H1 (cell line): Measurements from ENCODE around the gene SLC2A5. TPM values are rescaled to one million over a fixed set of nuclear protein-coding genes. Genes with fewer than 3 reads are reported as not detected.

Experiments
- CTCF ChIA-PET: fragments of 300-600 bp; sonication (Branson Sonifier 250); formaldehyde crosslinking; loops from one replicate; lab custom pipeline; 2021; ENCODE audit not compliant: partially characterized antibody; lab: Charles Lee
- POLR2A ChIA-PET: fragments of 300-600 bp; sonication (Branson Sonifier 250); formaldehyde crosslinking; loops from one replicate; lab custom pipeline; 2021; ENCODE audit warnings: inconsistent platforms; ENCODE audit not compliant: partially characterized antibody; lab: Charles Lee
- DNase-seq, 2 experiments: peaks; one replicate each; pipeline versions ENCODE4 v3.0.0 to v3.0.0-alpha.2; 2010 to 2022; ENCODE audit warnings: low spot score in 2 of 2, low read depth in 1 of 2, mixed read lengths in 1 of 2
- FAIRE-seq: peaks from 2 replicates; lab custom pipeline; 2011; peaks lifted over from hg19 to GRCh38; lab: Jason Lieb, UNC
- H2AFZ ChIP-seq: 2 replicates; pipeline ENCODE4 v1.8.1; 2012; ENCODE audit warnings: low read length, inconsistent platforms
- H2AK5ac ChIP-seq: 2 replicates; pipeline ENCODE4 v1.6.1; 2013; ENCODE audit warnings: low read depth, low read length
- H2BK120ac ChIP-seq: replicated peaks from 2 replicates; pipeline ENCODE3; 2013; ENCODE audit warnings: low read depth, low read length, inconsistent platforms
- H2BK12ac ChIP-seq: 2 replicates; pipeline ENCODE4 v1.6.1; 2013; ENCODE audit warnings: low read depth, low read length
- H2BK15ac ChIP-seq: 2 replicates; pipeline ENCODE4 v1.6.1; 2013; ENCODE audit warnings: low read length
- H2BK20ac ChIP-seq: 2 replicates; pipeline ENCODE4 v1.6.1; 2013; ENCODE audit warnings: low read length
- H2BK5ac ChIP-seq: 2 replicates; pipeline ENCODE4 v1.6.1; 2013; ENCODE audit warnings: low read depth, low read length
- H3K14ac ChIP-seq: 2 replicates; pipeline ENCODE4 v1.6.1; 2013; ENCODE audit warnings: inconsistent platforms; ENCODE audit not compliant: insufficient read length
- H3K18ac ChIP-seq: 2 replicates; pipeline ENCODE4 v1.6.1; 2013; ENCODE audit warnings: low read length; ENCODE audit errors: extremely low read depth
- H3K23ac ChIP-seq: 2 replicates; pipeline ENCODE4 v1.6.1; 2013; ENCODE audit warnings: inconsistent platforms; ENCODE audit not compliant: insufficient read length
- H3K23me2 ChIP-seq: 2 replicates; pipeline ENCODE4 v1.6.1; 2013; ENCODE audit warnings: low read depth, low read length
- H3K27ac ChIP-seq: 2 replicates; pipeline ENCODE4 v1.6.1; 2011; ENCODE audit warnings: low read depth, low read length, inconsistent platforms
- H3K27me3 ChIP-seq, 4 experiments: replicated peaks in 1 of 4; 1 replicate in 1 of 4; 2 replicates in 3 of 4; pipeline versions ENCODE4 v1.6.1 to v1.8.1; 2011 to 2013; ENCODE audit warnings: low read length in 3 of 4, mild to moderate bottlenecking in 3 of 4, inconsistent platforms in 2 of 4, mixed read lengths in 2 of 4, moderate library complexity in 1 of 4; ENCODE audit not compliant: control insufficient read depth in 3 of 4, insufficient read depth in 3 of 4; ENCODE audit errors: extremely low read depth in 1 of 4
- H3K36me3 ChIP-seq, 4 experiments: 2 replicates each; pipeline versions ENCODE4 v1.6.1 to v1.8.1; 2011 to 2013; ENCODE audit warnings: mild to moderate bottlenecking in 4 of 4, low read length in 3 of 4, moderate library complexity in 2 of 4, control low read depth in 1 of 4, inconsistent platforms in 1 of 4; ENCODE audit not compliant: insufficient read depth in 4 of 4, control insufficient read depth in 2 of 4
- H3K4ac ChIP-seq: replicated peaks from 2 replicates; pipeline ENCODE3; 2013; ENCODE audit warnings: low read length, low read depth, mixed read lengths, inconsistent platforms; ENCODE audit not compliant: insufficient read length
- H3K4me1 ChIP-seq, 4 experiments: replicated peaks in 1 of 4; 1 replicate in 1 of 4; 2 replicates in 3 of 4; pipeline versions ENCODE4 v1.6.1 to v1.8.1; 2011 to 2013; ENCODE audit warnings: low read length in 3 of 4, inconsistent platforms in 2 of 4, mixed read lengths in 1 of 4; ENCODE audit not compliant: insufficient read depth in 4 of 4, control insufficient read depth in 3 of 4
- H3K4me2 ChIP-seq, 2 experiments: 2 replicates each; pipeline versions ENCODE4 v1.6.1 to v1.8.1; 2011 to 2013; ENCODE audit warnings: low read depth in 2 of 2, low read length in 2 of 2, control low read depth in 1 of 2, inconsistent platforms in 1 of 2, mild to moderate bottlenecking in 1 of 2; ENCODE audit not compliant: insufficient read depth in 1 of 2
- H3K4me3 ChIP-seq, 4 experiments: fragments of 200-600, 300-600 bp in 1 of 4; sonication (generic), shearing (Covaris generic), sonication (Bioruptor Twin) in 1 of 4; 2 replicates each; pipeline versions ENCODE4 v1.5.1 to v1.8.1; 2011 to 2016; ENCODE audit warnings: low read length in 4 of 4, low read depth in 3 of 4, control low read depth in 2 of 4, inconsistent platforms in 2 of 4, mild to moderate bottlenecking in 2 of 4, mixed read lengths in 1 of 4, moderate library complexity in 1 of 4; ENCODE audit not compliant: insufficient read depth in 2 of 4; ENCODE audit errors: extremely low read depth in 1 of 4
- H3K56ac ChIP-seq: replicated peaks from 2 replicates; pipeline ENCODE3; 2013; ENCODE audit warnings: low read depth, mild to moderate bottlenecking, mixed read lengths, low read length, inconsistent platforms; ENCODE audit not compliant: insufficient read length
- H3K79me1 ChIP-seq: 2 replicates; pipeline ENCODE4 v1.6.1; 2013; ENCODE audit warnings: low read depth, low read length, control low read depth
- H3K79me2 ChIP-seq, 2 experiments: 2 replicates each; pipeline versions ENCODE4 v1.6.1 to v1.8.1; 2012 to 2013; ENCODE audit warnings: low read length in 2 of 2, mild to moderate bottlenecking in 2 of 2, inconsistent platforms in 1 of 2; ENCODE audit not compliant: insufficient read depth in 2 of 2, control insufficient read depth in 1 of 2
- H3K9ac ChIP-seq, 4 experiments: replicated peaks in 1 of 4; 1 replicate in 1 of 4; 2 replicates in 3 of 4; pipeline versions ENCODE4 v1.6.1 to v1.8.1; 2011 to 2013; ENCODE audit warnings: low read depth in 3 of 4, low read length in 3 of 4, control low read depth in 2 of 4, mild to moderate bottlenecking in 2 of 4, moderate library complexity in 2 of 4, inconsistent platforms in 1 of 4; ENCODE audit errors: extremely low read depth in 1 of 4
- H3K9me3 ChIP-seq, 2 experiments: 2 replicates each; pipeline versions ENCODE4 v1.6.1 to v1.8.1; 2012 to 2013; ENCODE audit warnings: mild to moderate bottlenecking in 2 of 2, moderate library complexity in 2 of 2, control low read depth in 1 of 2, inconsistent platforms in 1 of 2, low read depth in 1 of 2, low read length in 1 of 2, mixed read lengths in 1 of 2; ENCODE audit not compliant: insufficient read depth in 2 of 2
- H4K20me1 ChIP-seq, 2 experiments: replicated peaks in 1 of 2; 2 replicates each; pipeline versions ENCODE3 to v1.8.1; 2011 to 2013; ENCODE audit warnings: inconsistent platforms in 2 of 2, low read length in 2 of 2, mild to moderate bottlenecking in 1 of 2; ENCODE audit not compliant: insufficient read depth in 2 of 2, control insufficient read depth in 1 of 2
- H4K5ac ChIP-seq: 2 replicates; pipeline ENCODE4 v1.6.1; 2013; ENCODE audit warnings: low read length, low read depth, mixed read lengths, inconsistent platforms; ENCODE audit not compliant: insufficient read length
- H4K8ac ChIP-seq: 2 replicates; pipeline ENCODE4 v1.8.0; 2013; ENCODE audit warnings: mild to moderate bottlenecking, moderate library complexity, low read length, inconsistent platforms; ENCODE audit not compliant: insufficient read depth; ENCODE audit errors: extremely low read depth
- H4K91ac ChIP-seq: replicated peaks from 2 replicates; pipeline ENCODE3; 2013; ENCODE audit warnings: low read length, mixed read lengths, inconsistent platforms; ENCODE audit not compliant: insufficient read length
- EGR1 ChIP-seq: IDR thresholded peaks from 2 replicates; pipeline ENCODE4 v1.6.1; 2011; ENCODE audit warnings: low read depth, low read length, borderline replicate concordance
- JUND ChIP-seq: IDR thresholded peaks from 2 replicates; pipeline ENCODE4 v1.6.1; 2011; ENCODE audit warnings: mild to moderate bottlenecking, improper control_type of control experiment, low read length
- RFX5 ChIP-seq: IDR thresholded peaks from 2 replicates; pipeline ENCODE4 v1.6.1; 2011; ENCODE audit warnings: low read depth, low read length, improper control_type of control experiment, borderline replicate concordance
- RXRA ChIP-seq: IDR thresholded peaks from 2 replicates; pipeline ENCODE4 v1.6.1; 2011; ENCODE audit warnings: low read depth, mild to moderate bottlenecking, low read length, moderate library complexity; ENCODE audit not compliant: insufficient read depth
- SP1 ChIP-seq: IDR thresholded peaks from 2 replicates; pipeline ENCODE4 v1.6.1; 2011; ENCODE audit warnings: low read depth, low read length
- SP4 ChIP-seq: IDR thresholded peaks from 2 replicates; pipeline ENCODE4 v1.6.1; 2012; ENCODE audit warnings: low read length, inconsistent platforms
- YY1 ChIP-seq: IDR thresholded peaks from 2 replicates; pipeline ENCODE4 v1.6.1; 2011; ENCODE audit warnings: low read depth, mild to moderate bottlenecking, low read length
- WGBS, 2 experiments: shearing (Covaris generic) in 1 of 2; methylation state at CpG; one replicate each; pipeline versions ENCODE4 v1.1.6 to v1.1.7; 2013 to 2015; ENCODE audit warnings: low lambda C conversion rate in 2 of 2, mixed read lengths in 2 of 2, inconsistent platforms in 1 of 2, low coverage in 1 of 2, missing lambda C conversion rate in 1 of 2; ENCODE audit not compliant: insufficient replicate concordance in 2 of 2, insufficient coverage in 1 of 2, insufficient read length in 1 of 2; ENCODE audit errors: extremely low coverage in 1 of 2, missing lambda C conversion rate in 1 of 2; 5-methylcytosine and 5-hydroxymethylcytosine counted together
- polyA plus RNA-seq, 7 experiments: library from polyadenylated mRNA; depleted of rRNA in 3 of 7; stranded (reverse) in 5 of 7; unstranded in 2 of 7; fragments of >200 nt in 5 of 7; fragments of 200-250 nt in 2 of 7; gene quantifications; 1 replicate in 5 of 7; 2 replicates in 1 of 7; 4 replicates in 1 of 7; pipeline versions ENCODE4 v1.2.1 to v1.2.3, GENCODE V29; 2011 to 2013; ENCODE audit warnings: missing spikeins in 2 of 7, mixed read lengths in 2 of 7
- total RNA-seq: library from RNA; stranded (reverse); fragmentation: NEBNext Ultra II Directional; extraction: Animal tissue kit (Norgen Biotek cat#: 25700); gene quantifications from 2 replicates; pipeline ENCODE4 v1.2.1, GENCODE V29; 2021
- TF ChIP-seq, protein P1 (sequence below): IDR thresholded peaks from 2 replicates; pipeline ENCODE4 v1.6.1; 2011; ENCODE audit warnings: low read depth, mild to moderate bottlenecking, low read length; ENCODE audit not compliant: insufficient read depth
- TF ChIP-seq, protein P2 (sequence below): IDR thresholded peaks from 2 replicates; pipeline ENCODE4 v1.6.1; 2012; ENCODE audit warnings: low read length, inconsistent platforms
- TF ChIP-seq, protein P3 (sequence below): IDR thresholded peaks from 2 replicates; pipeline ENCODE4 v1.6.1; 2011; ENCODE audit warnings: low read length, improper control_type of control experiment

Gene SLC2A5
- total and polyA plus RNA-seq, 2 of the 8 experiments (the other 6 are each of a cell fraction or from before 2014, with no cell fraction given): 0.12 TPM; not detected in 1

DNA sequence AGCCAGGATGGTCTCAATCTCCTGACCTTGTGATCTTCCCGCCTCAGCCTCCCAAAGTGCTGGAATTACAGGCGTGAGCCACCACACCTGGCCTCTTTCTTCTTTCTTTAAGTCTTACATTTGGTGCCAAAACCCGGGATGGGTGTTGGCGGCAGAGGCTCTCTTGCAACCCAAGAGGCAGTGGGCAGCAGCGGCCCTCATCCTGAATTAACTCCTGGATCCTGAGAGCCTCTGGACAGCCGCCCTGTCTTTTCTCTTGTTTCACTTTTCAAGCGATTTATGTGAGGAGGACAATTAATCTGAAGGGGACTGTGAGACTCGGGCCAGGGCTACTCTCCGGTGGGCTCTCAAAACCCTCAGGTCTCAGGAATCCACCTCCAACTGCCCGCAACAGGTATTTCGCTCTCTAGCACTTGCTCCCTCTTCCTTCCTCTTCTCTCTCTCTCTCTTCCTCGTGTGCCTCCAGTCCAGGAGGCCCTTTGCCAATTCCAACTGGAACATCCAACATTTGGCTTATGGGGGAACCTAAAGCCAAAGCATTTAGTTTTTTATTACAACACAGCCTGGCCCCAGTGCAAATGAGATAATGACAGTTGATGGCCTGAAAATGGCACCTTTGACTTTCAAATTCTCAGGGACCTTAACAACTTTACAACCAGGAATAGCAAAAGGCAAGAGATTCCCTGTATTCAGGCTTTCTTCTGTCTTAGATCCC, 18.1 kb upstream of the SLC2A5 start:
- H4K20me1 ChIP-seq: no peaks in the 10 kb centered on the region
- no peaks in the 10 kb centered on the region for H3K27me3 ChIP-seq
- H3K9ac ChIP-seq: no peak overlapping the region
- no peak overlapping the region for H3K18ac ChIP-seq
- no peak overlapping the region for H3K27ac ChIP-seq
- WGBS, 2 experiments: 92% methylated on average over 12 of the region's 12 CpGs; no CpG with 5 or more reads in 1 of the 2 experiments
- ChIA-PET POLR2A (no interaction called here), CTCF (no interaction called here)
- H3K4ac ChIP-seq: no peak overlapping the region
- H3K79me1 ChIP-seq: no peaks in the 10 kb centered on the region
- H2BK120ac ChIP-seq: no peak overlapping the region
- H4K5ac ChIP-seq: no peak overlapping the region
- H3K4me1 ChIP-seq: no peaks in the 10 kb centered on the region
- no peak overlapping the region for H4K91ac ChIP-seq
- H3K36me3 ChIP-seq: no peaks in the 10 kb centered on the region
- H3K14ac ChIP-seq: no peak overlapping the region
- H3K9me3 ChIP-seq: peaks cover 0 to 5% of the 10 kb centered on the region in 2 experiments; a peak in 1 of 4 replicates
- no peak overlapping the region for H3K23ac ChIP-seq
- H2AK5ac ChIP-seq: no peak overlapping the region
- FAIRE-seq (no peak), DNase-seq (no peak)
- no peaks in the 10 kb centered on the region for H3K79me2 ChIP-seq
- H4K8ac ChIP-seq: no peak overlapping the region
- H3K56ac ChIP-seq: no peak overlapping the region
- H2BK15ac ChIP-seq: no peak overlapping the region
- H3K4me3 ChIP-seq: no peak overlapping the region
- no peaks in the 10 kb centered on the region for H3K23me2 ChIP-seq
- no peak overlapping the region for H2BK12ac ChIP-seq
- no peak overlapping the region for H2BK20ac ChIP-seq
- H2BK5ac ChIP-seq: no peak overlapping the region
- no peak overlapping the region for H2AFZ ChIP-seq
- H3K4me2 ChIP-seq: no peak overlapping the region
- TF ChIP-seq RXRA (no peak), JUND (no peak), RFX5 (no peak), SP1 (no peak), YY1 (no peak), EGR1 (no peak), SP4 (no peak)
- TF ChIP-seq, protein P1, sequence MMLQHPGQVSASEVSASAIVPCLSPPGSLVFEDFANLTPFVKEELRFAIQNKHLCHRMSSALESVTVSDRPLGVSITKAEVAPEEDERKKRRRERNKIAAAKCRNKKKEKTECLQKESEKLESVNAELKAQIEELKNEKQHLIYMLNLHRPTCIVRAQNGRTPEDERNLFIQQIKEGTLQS: no peak
- TF ChIP-seq, protein P2, sequence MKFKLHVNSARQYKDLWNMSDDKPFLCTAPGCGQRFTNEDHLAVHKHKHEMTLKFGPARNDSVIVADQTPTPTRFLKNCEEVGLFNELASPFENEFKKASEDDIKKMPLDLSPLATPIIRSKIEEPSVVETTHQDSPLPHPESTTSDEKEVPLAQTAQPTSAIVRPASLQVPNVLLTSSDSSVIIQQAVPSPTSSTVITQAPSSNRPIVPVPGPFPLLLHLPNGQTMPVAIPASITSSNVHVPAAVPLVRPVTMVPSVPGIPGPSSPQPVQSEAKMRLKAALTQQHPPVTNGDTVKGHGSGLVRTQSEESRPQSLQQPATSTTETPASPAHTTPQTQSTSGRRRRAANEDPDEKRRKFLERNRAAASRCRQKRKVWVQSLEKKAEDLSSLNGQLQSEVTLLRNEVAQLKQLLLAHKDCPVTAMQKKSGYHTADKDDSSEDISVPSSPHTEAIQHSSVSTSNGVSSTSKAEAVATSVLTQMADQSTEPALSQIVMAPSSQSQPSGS: no peak
- TF ChIP-seq, protein P3, sequence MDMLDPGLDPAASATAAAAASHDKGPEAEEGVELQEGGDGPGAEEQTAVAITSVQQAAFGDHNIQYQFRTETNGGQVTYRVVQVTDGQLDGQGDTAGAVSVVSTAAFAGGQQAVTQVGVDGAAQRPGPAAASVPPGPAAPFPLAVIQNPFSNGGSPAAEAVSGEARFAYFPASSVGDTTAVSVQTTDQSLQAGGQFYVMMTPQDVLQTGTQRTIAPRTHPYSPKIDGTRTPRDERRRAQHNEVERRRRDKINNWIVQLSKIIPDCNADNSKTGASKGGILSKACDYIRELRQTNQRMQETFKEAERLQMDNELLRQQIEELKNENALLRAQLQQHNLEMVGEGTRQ: no peak
